ENCODE data around the gene VIL1. TPM values are rescaled to one million over a fixed set of nuclear protein-coding genes. Genes with fewer than 3 reads are reported as not detected.

VIL1 gene
- total and polyA plus RNA-seq, 2 of the 4 experiments (the other 2 are of a cell fraction) = not detected

DNA sequence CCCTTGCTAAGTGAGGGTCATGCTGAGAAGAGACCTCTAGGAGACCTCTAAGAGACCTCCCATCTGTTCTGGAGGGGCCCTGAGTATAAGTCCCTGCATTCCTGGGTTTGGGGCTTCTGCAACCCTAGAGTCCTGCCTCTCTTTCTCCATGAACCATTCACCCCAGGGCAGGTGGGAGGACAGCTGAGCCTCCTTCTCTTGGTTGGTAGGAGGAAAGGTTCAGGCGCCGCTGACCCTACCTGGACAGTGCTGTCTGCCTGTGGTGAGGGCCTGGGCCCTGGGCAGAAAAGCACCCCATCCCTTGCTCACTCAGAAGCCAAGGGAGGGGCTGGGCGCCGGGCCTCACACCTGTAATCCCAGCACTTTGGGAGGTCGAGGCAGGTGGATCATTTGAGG lies 604 bp upstream of the VIL1 start:
- Histone ChIP-seq H3K9ac (ENCODE audit: low read depth, low read length) (no peak overlapping the region), H4K91ac (ENCODE audit: insufficient read depth, low read depth, low read length) (no peak overlapping the region), H2BK20ac (ENCODE audit: low read depth, low read length) (no peak overlapping the region), H3K27ac (ENCODE audit: insufficient read depth, low read length) (no peak overlapping the region), H3K18ac (ENCODE audit: low read depth, low read length) (no peak overlapping the region), H3K9me3 (ENCODE audit: control insufficient read depth, insufficient read depth, low read length) (no peaks in the 10 kb centered on the region), H4K5ac (ENCODE audit: low read depth, low read length) (no peak overlapping the region), H3K9me1 (ENCODE audit: insufficient read depth, low read length) (no peaks in the 10 kb centered on the region; the same call in 1 of the 2 replicates), H3K23ac (ENCODE audit: low read depth, low read length) (no peak overlapping the region), H3K79me1 (ENCODE audit: low read depth in 1 of 2, low read length in 2 of 2) (no peaks in the 10 kb centered on the region), H2AK9ac (replicated peaks; ENCODE audit: low read depth, low read length, poor library complexity) (no peak overlapping the region), H4K20me1 (ENCODE audit: insufficient read depth, low read length) (no peaks in the 10 kb centered on the region), H2AK5ac (ENCODE audit: low read depth, low read length) (no peak overlapping the region), H3K27me3 (ENCODE audit: control insufficient read depth, insufficient read depth, low read length) (peaks cover 12% of the 10 kb centered on the region), H2BK5ac (ENCODE audit: low read depth, low read length, poor library complexity, severe bottlenecking) (no peak overlapping the region), H4K8ac (ENCODE audit: low read depth in 2 of 2, low read length in 2 of 2) (no peak overlapping the region), H2BK15ac (ENCODE audit: low read depth, low read length) (no peak overlapping the region), H2AFZ (replicated peaks; ENCODE audit: low read length, poor library complexity) (no peak overlapping the region), H3K4me2 (ENCODE audit: low read depth, low read length) (no peak overlapping the region), H3K56ac (ENCODE audit: extremely low read depth, insufficient read depth, low read length) (no peak overlapping the region), H3K4me3 (ENCODE audit: insufficient read depth, low read depth, low read length) (no peak overlapping the region), H3K4me1 (ENCODE audit: control insufficient read depth, insufficient read depth, low read length) (no peaks in the 10 kb centered on the region), H3K14ac (replicated peaks; ENCODE audit: low read depth, low read length) (no peak overlapping the region), H3K36me3 (ENCODE audit: control insufficient read depth, insufficient read depth, low read length) (no peaks in the 10 kb centered on the region), H2BK120ac (ENCODE audit: low read depth, low read length) (no peak overlapping the region), H3K4ac (ENCODE audit: low read depth, low read length) (no peak overlapping the region)
- 20% methylated on average over 1 of the region's 5 CpGs; no CpG with 5 or more reads in 1 of the 2 experiments for WGBS, 2 experiments (ENCODE audit: extremely low coverage in 2 of 2, insufficient read length in 1 of 2)
- ChIA-PET CTCF (interaction anchor here (0.7 kb wide), 1 partner anchor 254 kb away, joined by 3 read pairs; no protein-coding TSS in a partner anchor), POLR2A (ENCODE audit: unreplicated experiment) (no interaction called here)
- DNase-seq (no peak), ATAC-seq (ENCODE audit: low read depth) (no peak)
- dilution Hi-C loops (cut with HindIII; ENCODE audit: low sequenced_read_pairs, unreplicated experiment) = no loop called here
- intact Hi-C loops (cut with micrococcal nuclease) = no loop called here
- TF ChIP-seq FOS (IDR thresholded peaks at IDR 0.05; ENCODE audit: low read depth, low read length) (no peak), BHLHE40 (IDR thresholded peaks at IDR 0.05; ENCODE audit: low read depth, low read length) (no peak)
- no TSS peak for BruUV-seq (replicated peaks)
- in situ Hi-C loops (cut with MboI; ENCODE audit: low sequenced_read_pairs) = no loop called here
